HG03520 (cell line): ENCODE measurements around the gene SALL3.
"Not testable (repeated sequence)": the region's sequence is repeated elsewhere in the genome, so short reads cannot be mapped to it uniquely, and the experiment has no call there.

Experiments used
- ATAC-seq: cut with Tn5 transposase; IDR thresholded peaks from one replicate; pipeline ENCODE4 v1.9.1; 2021; ENCODE audit warnings: mild to moderate bottlenecking, moderate library complexity; ENCODE audit not compliant: unreplicated experiment

The SALL3 gene

DNA sequence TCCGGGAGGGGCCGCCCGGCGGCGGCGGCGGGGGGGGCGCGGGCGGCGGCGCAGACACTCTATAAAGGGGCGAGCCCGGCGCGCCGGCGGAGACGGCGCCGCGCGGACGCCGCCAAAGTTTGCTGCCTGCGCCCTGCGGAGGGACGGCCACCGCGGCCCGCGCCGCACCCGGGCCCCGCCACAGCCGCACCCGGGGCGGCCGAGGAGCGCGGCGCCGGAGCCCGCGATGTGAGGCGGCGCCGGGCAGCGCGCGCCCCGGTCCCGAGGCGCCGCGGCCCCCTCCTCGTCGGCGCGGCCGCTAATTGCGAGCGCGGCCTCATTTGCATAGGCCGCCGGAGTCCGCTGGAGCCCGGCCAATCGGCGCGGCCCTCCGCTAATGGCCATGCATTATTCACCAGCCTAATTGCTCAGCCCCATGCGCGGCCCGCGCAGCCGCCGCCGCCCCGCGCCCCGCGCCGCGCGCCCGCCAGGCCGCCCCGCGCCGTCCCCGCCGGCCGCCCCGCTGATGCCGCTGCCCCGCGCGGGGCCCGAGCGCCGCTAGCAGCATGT, at the start of gene SALL3:
Gene SALL3, plus strand, starts transcription at position 89 of the 549 bp plus-strand sequence. Its CDS starts 457 bp downstream, at position 546.
- no peak for ATAC-seq

DNA sequence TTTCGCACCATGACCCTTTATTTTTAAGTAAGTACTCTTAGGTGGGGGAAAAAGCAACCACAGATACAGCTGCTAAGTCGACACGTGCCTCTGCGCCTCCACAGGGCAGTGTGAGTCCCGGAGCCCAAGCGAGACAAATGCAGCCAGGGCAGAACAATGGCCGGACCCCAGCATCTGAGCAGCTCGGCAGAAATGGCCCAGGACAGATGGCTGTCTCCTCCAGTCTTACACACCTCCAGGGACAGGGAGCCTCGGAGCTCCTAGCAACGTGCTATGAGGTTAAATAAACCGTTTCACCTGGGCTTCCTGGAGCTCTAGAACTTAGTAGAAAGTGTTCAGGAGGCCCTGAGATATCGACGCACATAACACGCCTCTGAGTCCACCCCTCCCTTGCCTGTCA, 47.3 kb upstream of the SALL3 start:
- ATAC-seq, result no peak

DNA sequence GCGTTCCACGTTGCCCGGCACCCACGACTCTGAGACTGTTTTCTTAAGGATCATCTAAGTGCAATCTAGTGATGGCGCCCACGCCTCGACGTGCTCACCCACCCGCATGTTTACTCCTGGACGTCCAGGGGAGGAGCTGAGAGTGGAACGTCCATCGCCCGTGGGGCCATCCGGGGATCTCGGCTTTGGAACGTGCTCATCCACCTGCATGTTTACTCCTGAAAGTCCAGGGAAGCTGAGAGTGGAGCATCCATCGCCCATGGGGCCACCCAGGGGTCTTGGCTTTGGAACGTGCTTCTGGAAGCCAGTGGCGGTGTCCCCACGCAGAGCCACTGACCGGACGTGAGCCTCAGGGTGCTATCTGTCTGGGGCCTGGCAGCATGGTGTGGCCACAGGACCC, 45.6 kb upstream of the SALL3 start:
- ATAC-seq, result no peak

DNA sequence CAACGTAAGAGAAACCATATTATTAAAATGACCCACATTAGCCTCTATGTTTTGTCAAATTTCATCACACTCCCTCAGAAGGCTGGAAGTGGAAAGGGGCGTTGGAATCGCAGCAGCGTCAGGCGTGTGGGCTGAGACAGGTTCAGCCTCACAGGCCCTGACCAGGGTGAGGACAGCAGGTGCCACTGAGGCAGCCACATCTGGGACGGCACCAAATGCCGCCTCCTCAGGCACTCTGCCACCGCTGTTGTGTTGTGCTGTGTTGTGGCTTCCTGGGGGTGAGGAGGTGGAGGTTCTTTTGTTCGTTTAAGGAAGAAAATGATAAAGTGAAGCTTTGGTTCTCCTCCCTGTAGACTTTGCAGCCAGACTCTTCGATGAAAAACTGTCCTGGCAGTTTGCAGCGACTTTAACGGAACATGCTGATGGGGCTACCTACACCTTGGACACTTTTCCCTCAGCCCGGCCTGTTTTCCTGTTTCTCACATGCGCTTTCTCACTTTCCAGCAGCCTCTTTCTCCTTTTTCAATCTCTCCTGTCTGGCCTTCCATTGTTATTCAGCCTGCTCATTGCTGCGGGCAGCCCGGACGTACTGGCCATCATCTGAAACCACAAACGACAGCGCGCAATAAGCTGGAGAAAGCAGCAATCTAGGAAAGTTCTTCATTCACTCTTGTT, 44.9 kb upstream of the SALL3 start:
- no peak for ATAC-seq

DNA sequence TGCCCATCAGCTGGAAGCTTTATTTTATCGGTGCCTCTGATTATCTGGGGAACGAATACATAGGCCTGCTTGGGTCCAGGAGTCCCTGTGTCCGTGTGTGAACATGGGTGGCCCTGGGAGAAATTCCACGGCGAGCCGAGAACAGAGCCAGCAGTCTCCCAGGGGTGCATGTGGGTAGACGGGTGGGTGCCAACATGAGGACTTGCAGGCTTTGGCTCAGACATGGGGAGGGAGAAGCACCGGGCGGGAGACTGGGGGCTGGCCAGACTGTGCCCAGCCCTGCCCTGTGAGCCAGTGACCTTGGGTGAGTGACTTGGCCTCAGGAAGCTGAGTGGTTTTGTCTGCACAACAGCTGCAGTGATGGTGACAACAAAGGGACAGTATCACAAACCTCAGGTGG, 44.2 kb upstream of the SALL3 start:
- ATAC-seq, result no peak

DNA sequence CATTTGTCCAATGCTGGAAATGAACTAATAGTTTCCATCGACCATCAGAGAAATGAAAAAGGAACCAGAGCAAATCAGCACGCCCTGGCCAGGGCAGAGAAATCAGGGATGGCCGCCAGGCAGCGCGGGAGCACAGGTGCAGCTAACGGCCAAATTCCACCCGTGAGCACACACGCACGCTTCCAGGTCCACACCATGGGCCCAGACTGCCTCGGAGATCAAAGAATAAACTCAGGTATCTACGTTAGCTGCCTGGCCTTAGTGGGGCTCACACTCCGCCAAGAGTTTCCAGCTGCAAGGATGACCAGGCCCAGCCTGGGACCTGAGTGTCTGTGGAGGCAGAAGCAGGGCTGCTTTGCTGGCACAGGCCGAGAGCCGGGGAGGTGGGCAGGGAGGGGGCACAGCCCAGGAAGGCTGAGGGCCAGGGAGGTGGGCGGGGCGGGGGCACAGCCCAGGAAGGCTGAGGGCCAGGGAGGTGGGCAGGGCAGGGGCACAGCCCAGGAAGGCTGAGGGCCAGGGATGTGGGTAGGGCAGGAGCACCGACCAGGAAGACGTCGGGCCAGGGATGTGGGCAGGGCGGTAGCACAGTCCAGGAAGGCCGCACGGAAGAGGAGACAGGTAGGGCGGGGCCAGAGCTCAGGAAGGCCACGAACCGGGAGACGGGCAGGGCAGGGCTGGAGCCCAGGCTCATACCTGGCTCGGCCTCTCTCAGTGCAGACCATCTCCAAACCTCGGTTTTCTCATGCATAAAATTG, 43.2 kb upstream of the SALL3 start:
- ATAC-seq, result no peak

DNA sequence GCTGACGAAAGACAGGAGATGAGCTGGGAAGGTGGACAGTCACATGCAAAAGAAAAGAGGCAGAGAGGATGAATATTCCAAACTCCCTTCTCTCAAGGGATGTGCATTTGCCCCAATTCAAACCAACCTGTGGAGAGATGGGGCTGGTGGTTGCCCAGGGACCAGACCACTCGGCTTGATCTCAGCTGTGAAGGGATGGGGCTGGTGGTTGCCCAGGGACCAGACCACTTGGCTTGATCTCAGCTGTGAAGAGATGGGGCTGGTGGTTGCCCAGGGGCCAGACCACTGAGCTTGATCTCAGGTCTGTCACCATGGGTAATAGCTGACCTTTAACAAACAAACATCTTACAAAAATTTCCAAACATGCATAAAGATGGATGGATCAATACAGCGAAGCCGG, 42.5 kb upstream of the SALL3 start:
- ATAC-seq, result no peak

DNA sequence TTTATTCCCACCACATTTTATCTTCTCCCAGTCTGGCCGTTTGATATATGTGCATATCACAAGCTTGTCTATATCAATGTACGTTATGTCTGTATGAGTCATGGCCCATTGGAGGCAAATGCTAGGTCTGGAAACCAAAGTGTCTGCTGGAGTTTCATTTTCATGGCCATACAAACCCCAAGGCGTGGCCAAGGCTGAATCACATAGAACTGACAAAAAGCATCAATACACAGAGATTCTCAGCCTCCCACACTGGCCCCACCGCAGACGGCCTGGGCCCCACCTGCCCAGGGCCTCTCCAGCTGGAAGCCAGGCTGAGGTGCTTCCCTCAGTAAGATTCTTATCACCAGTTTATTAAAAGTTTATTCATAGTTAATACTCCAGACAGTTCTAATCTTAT, 40.5 kb upstream of the SALL3 start:
- no peak for ATAC-seq

DNA sequence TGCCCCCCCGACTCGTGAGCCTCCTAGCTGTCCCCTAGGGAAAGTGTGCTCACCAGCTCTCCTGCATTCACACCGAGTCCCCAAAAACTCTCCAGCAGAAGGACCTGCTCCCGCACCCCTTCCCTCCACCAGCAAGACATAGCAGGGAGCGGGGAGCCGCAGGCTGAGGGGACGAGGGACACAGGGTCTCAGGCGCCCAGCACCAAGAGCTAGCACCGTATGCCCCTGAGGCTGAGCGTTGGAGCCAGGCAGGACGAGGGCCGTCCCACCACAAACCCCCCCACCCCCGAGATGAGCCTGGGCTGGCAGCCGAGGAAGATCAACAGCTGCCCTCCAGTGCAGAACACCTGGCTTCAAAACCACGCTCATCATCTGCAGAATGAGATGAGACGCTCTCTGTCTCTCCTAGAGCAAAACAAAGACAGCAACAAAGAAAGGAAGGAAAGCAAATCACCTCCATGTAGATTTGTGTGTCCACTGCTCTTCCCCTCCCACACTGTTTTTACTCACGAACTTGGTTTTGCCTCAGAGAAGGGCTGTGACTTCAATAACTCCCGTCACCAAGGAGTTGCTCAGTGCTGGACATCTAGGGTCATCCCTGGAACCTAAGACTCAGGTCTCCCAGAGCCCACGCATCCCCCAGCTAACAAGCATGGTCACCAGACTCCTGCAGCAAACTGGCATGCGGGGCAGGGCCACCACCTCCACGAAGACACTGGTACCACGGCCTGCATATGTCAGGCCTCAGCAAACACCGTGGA, 39.7 kb upstream of the SALL3 start:
- no peak for ATAC-seq

DNA sequence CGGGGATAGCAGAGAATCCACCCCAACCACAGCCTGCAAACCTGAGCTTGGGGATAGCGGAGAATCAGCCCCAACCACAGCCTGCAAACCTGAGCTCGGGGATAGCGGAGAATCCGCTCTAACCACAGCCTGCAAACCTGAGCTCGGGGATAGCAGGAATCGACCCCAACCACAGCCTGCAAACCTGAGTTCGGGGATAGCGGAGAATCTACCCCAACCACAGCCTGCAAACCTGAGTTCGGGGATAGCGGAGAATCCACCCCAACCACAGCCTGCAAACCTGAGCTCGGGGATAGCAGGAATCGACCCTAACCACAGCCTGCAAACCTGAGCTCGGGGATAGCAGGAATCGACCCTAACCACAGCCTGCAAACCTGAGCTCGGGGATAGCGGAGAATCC, 37.4 kb upstream of the SALL3 start:
- not testable (repeated sequence) for ATAC-seq

DNA sequence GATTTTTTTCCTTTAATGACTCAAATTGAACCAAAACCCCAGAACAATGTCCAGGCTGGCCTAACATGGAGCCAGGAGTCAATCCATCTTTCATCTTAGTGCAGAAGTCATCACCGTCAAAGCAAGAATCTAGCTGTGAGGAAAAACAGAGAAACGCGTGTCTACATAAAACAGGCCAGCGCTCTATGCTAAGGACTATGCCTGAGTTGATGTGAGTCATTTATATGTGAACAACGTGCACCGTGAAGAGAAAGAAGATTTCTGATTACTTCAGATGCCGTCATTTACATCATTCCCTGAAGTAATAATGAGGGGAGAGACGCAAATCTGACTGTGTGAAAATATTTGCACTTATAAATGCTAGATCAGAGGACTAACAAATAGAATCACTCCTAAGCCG, 34.0 kb upstream of the SALL3 start:
- no peak for ATAC-seq

DNA sequence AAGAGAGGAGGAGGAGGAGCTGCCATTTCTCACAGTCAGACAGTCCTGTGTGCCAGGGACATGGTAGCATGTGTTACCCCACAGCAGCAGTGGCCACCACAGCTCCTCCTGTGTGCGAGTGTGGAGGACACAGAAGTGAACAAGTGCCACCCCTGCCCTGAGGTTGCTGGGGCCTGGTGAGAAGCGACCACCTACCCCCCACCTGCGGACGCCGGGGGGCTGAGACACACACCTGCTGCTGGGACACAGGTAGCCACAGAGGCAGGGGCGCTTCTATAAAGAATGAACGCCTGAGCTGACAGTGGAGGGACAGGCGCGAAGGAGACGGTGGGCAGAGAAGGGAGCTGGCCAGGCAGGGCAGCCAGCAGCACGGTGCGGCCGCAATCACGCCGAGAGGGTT, 32.3 kb upstream of the SALL3 start:
- no peak for ATAC-seq

DNA sequence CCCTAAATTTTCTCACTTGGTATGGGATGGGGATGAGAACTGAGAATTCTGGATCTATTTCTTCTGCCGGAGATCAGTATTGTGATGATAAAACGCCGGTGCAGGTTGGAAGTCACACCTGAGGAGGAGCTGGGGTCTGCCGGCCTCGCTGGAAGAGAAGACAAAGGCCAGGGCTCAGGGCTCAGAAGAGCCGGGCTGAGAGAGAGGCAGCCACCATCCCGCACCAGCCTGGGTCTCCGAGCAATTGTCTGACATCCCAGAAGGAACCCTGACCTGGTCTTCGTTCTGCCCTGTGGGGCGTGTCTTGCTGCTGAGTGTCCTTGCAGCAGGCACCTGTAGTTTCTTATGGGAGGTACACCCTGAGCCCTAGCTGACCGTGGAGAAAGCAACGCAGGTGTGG, 31.4 kb upstream of the SALL3 start:
- no peak for ATAC-seq

DNA sequence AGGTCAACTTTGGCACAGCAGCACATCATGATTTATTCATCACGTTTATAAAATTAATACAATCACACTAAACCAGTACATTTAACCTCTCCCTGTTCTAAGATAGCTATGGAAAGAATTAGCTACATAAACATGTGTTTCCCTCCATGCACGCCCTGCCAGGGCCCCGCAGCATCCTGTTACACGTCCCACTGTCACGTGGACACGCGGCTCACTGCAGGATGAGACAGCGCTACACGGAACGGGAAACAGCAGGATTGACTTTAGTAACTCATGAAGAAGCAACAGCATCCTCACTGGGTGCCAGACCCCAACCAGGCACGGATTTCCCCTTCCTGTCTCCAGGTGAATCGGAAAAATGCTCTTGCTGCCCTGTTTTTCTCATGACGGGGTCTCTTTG, 30.9 kb upstream of the SALL3 start:
- ATAC-seq, result no peak

DNA sequence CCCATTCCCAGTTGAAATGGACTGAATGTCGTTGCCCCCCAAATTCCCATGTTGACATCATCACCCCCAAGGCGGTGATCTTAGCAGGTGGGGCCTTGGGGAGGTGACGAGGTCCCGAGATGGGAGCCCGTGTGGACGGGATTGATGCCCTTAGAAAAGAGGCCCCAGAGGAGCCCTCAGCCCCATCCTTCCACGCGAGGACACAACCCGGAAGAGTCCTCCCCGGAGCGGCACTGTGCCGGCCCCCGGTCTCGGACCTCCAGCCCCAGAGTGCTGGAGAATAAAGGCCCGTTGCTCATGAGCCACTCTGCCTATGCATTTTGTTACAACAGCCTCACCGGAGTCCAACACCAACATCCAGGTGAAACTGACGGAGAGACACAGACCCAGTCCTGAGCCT, 30.4 kb upstream of the SALL3 start:
- no peak for ATAC-seq

DNA sequence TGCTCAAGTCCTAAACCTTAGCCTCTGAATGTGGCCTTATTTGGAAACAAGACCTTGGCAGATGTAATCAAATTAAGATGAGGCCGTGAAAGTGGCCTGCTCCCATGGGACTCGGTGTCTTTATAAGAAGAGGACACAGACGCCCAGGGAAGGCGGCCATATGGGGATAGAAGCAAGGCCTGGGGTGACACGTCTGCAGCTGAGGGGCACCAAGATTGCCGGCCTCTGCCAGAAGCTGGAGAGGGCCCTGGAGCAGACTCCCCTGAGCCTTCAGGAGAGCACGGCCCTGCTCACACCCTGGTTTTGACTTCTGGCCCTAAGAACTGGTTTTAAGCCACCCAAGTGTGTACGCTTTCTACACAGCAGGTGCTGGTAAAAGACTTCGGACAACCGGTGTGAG, 29.2 kb upstream of the SALL3 start:
- no peak for ATAC-seq

DNA sequence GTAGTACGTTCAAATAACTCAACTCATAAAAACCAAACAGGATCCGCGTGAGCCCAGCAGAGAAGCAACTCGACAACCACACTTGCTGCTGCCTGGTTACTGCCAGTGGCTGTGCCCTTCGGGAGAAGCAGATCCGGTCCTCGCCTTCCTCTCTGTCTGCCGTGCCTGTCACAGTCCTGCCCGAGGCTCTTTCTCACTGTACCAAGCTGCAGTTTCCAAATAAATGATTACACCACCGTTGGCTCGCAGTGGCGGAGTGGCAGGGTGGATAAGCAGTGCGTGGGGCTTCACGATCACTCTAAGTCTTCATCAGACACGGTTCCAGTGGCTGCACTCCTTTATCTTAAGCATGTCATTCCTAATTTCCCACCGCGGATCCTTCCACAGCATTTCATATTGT, 26.1 kb upstream of the SALL3 start:
- ATAC-seq, result no peak

DNA sequence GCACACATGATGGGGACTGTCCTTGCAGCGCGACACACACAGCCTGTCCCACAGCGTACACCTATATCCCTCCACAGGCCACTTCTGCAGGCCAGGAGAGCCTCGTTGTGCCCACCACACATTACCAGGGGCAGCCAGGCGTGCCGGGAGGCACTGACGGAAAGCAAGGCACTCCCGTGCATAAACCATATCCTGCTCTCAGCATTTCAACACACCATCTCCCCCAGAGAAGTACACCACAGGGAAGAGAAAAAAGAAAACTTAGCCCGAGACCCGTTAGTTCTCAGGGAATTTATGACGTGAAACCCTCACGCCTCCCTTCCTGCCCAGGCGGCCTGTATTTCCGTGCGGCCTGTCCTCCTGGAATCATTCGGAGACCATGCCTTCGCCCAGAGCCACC, 24.6 kb upstream of the SALL3 start:
- ATAC-seq, result no peak

DNA sequence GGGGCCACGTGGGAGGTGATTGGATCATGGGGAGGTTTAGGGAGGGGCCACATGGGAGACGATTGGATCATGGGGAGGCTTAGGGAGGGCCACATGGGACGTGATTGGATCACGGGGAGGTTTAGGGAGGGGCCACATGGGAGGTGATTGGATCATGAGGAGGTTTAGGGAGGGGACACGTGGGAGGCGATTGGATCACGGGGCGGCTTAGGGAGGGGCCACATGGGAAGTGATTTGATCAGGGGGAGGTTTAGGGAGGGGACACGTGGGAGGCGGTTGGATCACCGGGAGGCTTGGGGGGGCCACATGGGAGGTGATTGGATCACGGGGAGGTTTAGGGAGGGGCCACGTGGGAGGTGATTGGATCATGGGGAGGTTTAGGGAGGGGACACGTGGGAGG, 22.5 kb upstream of the SALL3 start:
- no peak for ATAC-seq

DNA sequence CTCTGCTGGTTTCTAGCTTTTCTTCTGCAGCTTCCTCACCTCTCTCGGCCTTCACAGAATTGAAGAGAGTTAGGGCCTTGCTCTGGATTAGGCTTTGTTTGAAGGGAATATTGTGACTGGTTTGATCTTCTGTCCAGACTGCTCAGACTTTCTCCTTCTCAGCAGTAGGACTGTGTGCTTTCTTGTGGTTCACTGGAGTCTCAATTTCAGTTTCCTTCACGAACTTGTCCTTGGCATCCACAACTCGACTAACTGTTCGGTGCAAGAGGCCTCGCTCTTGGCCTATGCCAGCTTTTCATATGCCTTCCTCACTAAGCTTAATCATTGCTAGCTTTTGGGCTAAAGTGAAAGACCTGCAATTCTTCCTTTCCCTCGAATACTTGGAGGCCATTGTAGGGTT, 18.9 kb upstream of the SALL3 start:
- no peak for ATAC-seq

DNA sequence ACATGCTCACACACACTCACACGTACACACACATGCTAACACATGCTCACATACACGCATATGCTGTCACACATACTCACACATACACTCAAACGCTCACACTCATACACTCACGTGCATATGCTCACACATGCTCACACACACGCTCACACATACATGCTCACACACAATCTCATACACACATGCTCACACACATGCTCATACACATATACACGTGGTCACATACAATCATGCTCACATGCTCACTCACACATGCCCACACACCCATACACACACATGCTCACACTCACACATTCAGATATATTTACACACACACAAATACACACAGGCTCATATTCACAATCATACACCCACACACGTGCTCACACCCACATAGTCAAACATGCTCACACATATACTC, 17.5 kb upstream of the SALL3 start:
- ATAC-seq, result no peak

DNA sequence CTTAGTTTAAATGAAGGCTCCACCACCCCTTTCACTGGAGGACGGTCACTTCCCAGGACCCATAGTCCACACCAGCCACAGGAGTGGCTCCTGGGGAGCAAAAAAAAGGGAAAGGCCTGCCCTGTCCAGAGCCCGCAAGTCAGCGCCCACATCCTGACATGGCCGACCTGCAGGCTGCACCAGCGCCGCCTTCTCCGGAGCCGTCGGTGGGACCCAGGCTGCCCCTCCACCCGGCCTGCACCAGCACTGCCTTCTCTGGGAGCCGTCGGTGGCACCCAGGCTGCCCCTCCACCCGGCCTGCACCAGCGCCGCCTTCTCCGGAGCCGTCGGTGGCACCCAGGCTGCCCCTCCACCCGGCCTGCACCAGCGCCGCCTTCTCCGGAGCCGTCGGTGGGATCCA, 14.9 kb upstream of the SALL3 start:
- ATAC-seq, result not testable (repeated sequence)
